HG02870 (cell line): ENCODE data around the gene PER1.

ENCODE experiments used
- ATAC-seq: cut with Tn5 transposase; IDR thresholded peaks from one replicate; pipeline ENCODE4 v1.9.1; 2021; ENCODE audit warnings: mild to moderate bottlenecking, moderate library complexity; ENCODE audit not compliant: unreplicated experiment

Gene PER1

GRCh38 chr17:8142158-8142886, 9.9 kb downstream of the PER1 start:
- ATAC-seq, result no peak

- ATAC-seq, result no peak
These were observed 10.5 kb downstream of the PER1 start for GRCh38 chr17:8141741-8142140.

- no peak for ATAC-seq
These were observed 11.2 kb downstream of the PER1 start for GRCh38 chr17:8141045-8141444.

- ATAC-seq, result no peak
These were observed 11.9 kb downstream of the PER1 start for GRCh38 chr17:8140065-8141029.

GRCh38 chr17:8138672-8139371, 13.4 kb downstream of the PER1 start:
- peak; percentile 80 for ATAC-seq

GRCh38 chr17:8138374-8138671, 13.9 kb downstream of the PER1 start:
- no peak for ATAC-seq

GRCh38 chr17:8137645-8138373, 14.4 kb downstream of the PER1 start:
- ATAC-seq, result no peak

GRCh38 chr17:8133941-8134340, 18.3 kb downstream of the PER1 start:
- no peak for ATAC-seq

GRCh38 chr17:8133399-8133798, 18.8 kb downstream of the PER1 start:
- no peak for ATAC-seq

- ATAC-seq, result no peak
These were observed 20.3 kb downstream of the PER1 start for GRCh38 chr17:8131844-8132441.

GRCh38 chr17:8128125-8128784, 23.9 kb downstream of the PER1 start:
- ATAC-seq, result no peak

GRCh38 chr17:8126491-8127066, 25.6 kb downstream of the PER1 start:
- ATAC-seq, result no peak

GRCh38 chr17:8125947-8126490, 26.2 kb downstream of the PER1 start:
- no peak for ATAC-seq

- no peak for ATAC-seq
These were observed 26.9 kb downstream of the PER1 start for GRCh38 chr17:8125154-8125946.

- ATAC-seq, result no peak
These were observed 27.7 kb downstream of the PER1 start for GRCh38 chr17:8124350-8125153.

GRCh38 chr17:8123695-8124349, 28.4 kb downstream of the PER1 start, which contains the start of gene HES7:
TSS of gene HES7 (minus strand) at chr17:8124106. CDS start at chr17:8124084, 22 bp downstream.
- no peak for ATAC-seq
